Epidermal melanocyte (primary cell): ENCODE measurements around the gene TMPRSS11B.
"Not testable (repeated sequence)": the region's sequence is repeated elsewhere in the genome, so short reads cannot be mapped to it uniquely, and the experiment has no call there.

Source experiments
- DNase-seq: peaks from one replicate; pipeline ENCODE4 v3.0.0; 2011; ENCODE audit warnings: low spot score; ENCODE audit not compliant: insufficient read length

Gene TMPRSS11B

GRCh38 chr4:68218044-68218443 is 27.4 kb downstream of the TMPRSS11B start:
- DNase-seq, result no peak

DNA sequence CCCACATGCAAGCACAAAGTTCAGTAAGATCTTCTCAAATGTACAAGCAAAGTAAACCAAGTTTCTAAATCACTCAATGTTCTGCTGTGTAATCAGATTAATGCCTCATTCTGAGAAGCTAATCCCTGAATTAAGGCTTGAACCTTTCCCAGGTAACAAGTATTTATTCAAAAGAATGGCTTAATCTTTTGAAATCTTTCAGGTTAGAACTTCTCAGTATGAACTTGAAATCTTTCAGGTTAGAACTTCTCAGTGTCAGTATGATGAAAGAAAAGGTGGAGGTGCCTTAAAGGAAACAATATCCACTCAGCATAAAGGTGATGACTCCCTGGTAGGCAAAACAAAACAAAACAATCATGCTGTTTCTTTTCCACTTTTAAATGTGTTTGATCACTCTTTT is 29.0 kb downstream of the TMPRSS11B start:
- DNase-seq, result no peak

GRCh38 chr4:68209003-68209402 is 36.5 kb downstream of the TMPRSS11B start:
- no peak for DNase-seq

DNA sequence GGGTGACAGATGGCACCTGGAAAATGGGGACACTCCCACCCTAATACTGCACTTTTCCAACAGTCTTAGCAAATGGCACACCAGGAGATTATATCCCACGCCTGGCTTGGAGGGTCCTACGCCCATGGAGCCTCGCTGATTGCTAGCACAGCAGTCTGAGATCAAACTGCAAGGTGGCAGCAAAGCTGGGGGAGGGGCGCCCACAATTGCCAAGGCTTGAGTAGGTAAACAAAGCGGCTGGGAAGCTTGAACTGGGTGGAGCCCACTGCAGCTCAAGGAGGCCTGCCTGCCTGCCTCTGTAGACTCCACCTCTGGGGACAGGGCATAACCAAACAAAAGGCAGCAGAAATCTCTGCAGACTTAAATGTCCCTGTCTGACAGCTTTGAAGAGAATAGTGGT is 51.2 kb downstream of the TMPRSS11B start:
- not testable (repeated sequence) for DNase-seq

DNA sequence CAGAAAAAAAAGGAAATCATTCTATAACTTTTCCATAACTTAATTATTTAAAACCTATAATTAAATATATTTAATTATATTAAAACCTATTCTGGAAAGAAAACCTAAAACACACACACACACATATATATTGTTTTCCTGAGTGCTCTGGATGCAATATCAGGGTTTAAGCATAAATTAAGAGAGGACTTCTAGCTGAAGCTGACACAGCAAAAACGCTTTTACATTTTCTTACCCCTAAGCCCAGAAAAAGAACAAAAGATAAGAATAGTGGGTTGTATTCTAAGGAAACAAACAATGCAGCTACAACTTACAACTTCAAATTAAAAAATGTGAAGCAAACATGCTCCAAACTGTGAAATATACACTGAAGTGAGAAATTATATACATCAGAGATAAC is 52.3 kb downstream of the TMPRSS11B start:
- no peak for DNase-seq

DNA sequence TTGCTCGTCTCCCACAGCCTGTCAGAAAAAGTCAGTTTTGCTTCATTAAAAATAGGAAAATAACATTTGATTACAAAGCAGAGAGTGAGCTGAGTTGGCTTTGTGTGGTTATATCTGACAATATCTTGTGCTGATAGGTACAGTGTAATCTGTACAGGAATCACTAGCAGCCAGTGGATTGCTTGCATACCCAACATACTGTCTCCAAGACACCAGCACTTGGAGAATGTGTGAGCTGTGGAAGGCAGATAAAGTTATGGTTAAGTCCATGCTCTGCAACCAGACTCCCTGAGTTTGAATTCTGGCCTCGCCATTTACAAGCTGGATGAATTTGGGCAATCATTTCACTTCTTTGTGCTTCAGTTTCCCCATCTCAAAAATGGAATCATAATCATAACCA is 58.3 kb downstream of the TMPRSS11B start:
- DNase-seq, result no peak

GRCh38 chr4:68184923-68185322 is 60.6 kb downstream of the TMPRSS11B start:
- no peak for DNase-seq

DNA sequence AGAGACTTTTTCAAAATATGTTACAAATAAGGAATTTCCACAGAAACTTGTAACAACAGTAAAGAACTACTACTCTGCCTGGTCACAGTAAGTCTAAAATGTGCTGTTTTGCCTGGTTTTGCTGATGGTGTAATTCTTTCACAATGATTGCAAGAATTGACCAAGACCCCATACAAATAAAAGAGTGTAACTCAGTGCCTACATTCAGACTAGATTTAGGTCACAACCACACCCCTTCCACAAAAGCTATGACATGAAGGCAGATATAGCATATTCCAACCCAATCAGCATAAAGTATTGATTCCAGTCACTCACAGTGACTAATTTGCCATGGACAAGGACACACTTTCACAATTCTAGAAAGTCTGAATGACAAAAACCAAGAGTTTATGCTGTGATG is 62.1 kb downstream of the TMPRSS11B start:
- no peak for DNase-seq

- no peak for DNase-seq
Measured at GRCh38 chr4:68182382-68182820, 63.1 kb downstream of the TMPRSS11B start.

GRCh38 chr4:68180849-68181526 is 64.5 kb downstream of the TMPRSS11B start:
- DNase-seq, result no peak

- DNase-seq, result no peak
Measured at GRCh38 chr4:68176904-68177303, 68.6 kb downstream of the TMPRSS11B start.
